SK-N-SH (cell line): ENCODE results near the gene CCM2. TPM values are rescaled to one million over a fixed set of nuclear protein-coding genes. Genes with fewer than 3 reads are reported as not detected.

Experiments used
- CTCF ChIA-PET: fragments of 300-600, 350-600 bp; formaldehyde crosslinking; extraction: SDS; loops from one replicate; lab custom pipeline; 2021; lab: Yijun Ruan, JAX
- POLR2A ChIA-PET: fragments of 350-600 bp; sonication (Branson Sonifier 250); formaldehyde crosslinking; extraction: SDS; loops from one replicate; lab custom pipeline; 2020; ENCODE audit warnings: antibody characterized with exemption, inconsistent platforms; lab: Yijun Ruan, JAX
- DNase-seq: peaks from one replicate; pipeline ENCODE4 v3.0.0; 2012
- H2AFZ ChIP-seq: fragments of 200-600 bp; sonication (generic); 2 replicates; pipeline ENCODE4 v1.8.1; 2016; ENCODE audit warnings: antibody characterized with exemption, mild to moderate bottlenecking, low read depth
- H3F3A ChIP-seq: fragments of 200-600 bp; sonication (generic); replicated peaks from 2 replicates; pipeline ENCODE3; 2016; ENCODE audit warnings: antibody characterized with exemption, mild to moderate bottlenecking; ENCODE audit not compliant: insufficient read depth
- H3K27ac ChIP-seq, 2 experiments: fragments of 200-500 bp in 1 of 2; fragments of 200-600 bp in 1 of 2; sonication (Bioruptor generic) in 1 of 2; sonication (generic), shearing (Covaris generic) in 1 of 2; 2 replicates each; pipeline versions ENCODE4 v1.5.1 to v1.6.1; 2014 to 2016; ENCODE audit warnings: low read depth in 2 of 2, inconsistent platforms in 1 of 2, low read length in 1 of 2, mild to moderate bottlenecking in 1 of 2, mixed read lengths in 1 of 2
- H3K27me3 ChIP-seq: fragments of 200-600 bp; sonication (generic), shearing (Covaris generic); 2 replicates; pipeline ENCODE4 v1.6.1; 2016; ENCODE audit warnings: mixed run types; ENCODE audit not compliant: insufficient read depth
- H3K36me3 ChIP-seq, 2 experiments: fragments of 200-500 bp in 1 of 2; fragments of 200-600 bp in 1 of 2; sonication (Bioruptor generic) in 1 of 2; sonication (generic) in 1 of 2; replicated peaks in 1 of 2; 2 replicates each; pipeline versions ENCODE3 to v1.5.1; 2014 to 2016; ENCODE audit warnings: low read length in 1 of 2, mild to moderate bottlenecking in 1 of 2; ENCODE audit not compliant: insufficient read depth in 2 of 2, control insufficient read depth in 1 of 2
- H3K4me1 ChIP-seq, 2 experiments: fragments of 200-500 bp in 1 of 2; fragments of 200-600 bp in 1 of 2; sonication (Bioruptor generic) in 1 of 2; sonication (generic), shearing (Covaris generic) in 1 of 2; 2 replicates each; pipeline versions ENCODE4 v1.5.1 to v1.6.1; 2014 to 2016; ENCODE audit warnings: low read depth in 1 of 2, low read length in 1 of 2, mixed run types in 1 of 2; ENCODE audit not compliant: insufficient read depth in 2 of 2, control insufficient read depth in 1 of 2
- H3K4me2 ChIP-seq: fragments of 200-600 bp; sonication (generic), shearing (Covaris generic); 2 replicates; pipeline ENCODE4 v1.6.1; 2017; ENCODE audit warnings: mixed run types
- H3K4me3 ChIP-seq, 2 experiments: fragments of 200-500 bp in 1 of 2; fragments of 200-600 bp in 1 of 2; sonication (Bioruptor generic) in 1 of 2; sonication (generic), shearing (Covaris generic) in 1 of 2; 2 replicates each; pipeline versions ENCODE4 v1.5.1 to v1.8.1; 2014 to 2016; ENCODE audit warnings: low read depth in 2 of 2, inconsistent platforms in 1 of 2, low read length in 1 of 2, mild to moderate bottlenecking in 1 of 2, mixed read lengths in 1 of 2, moderate library complexity in 1 of 2
- H3K79me2 ChIP-seq: fragments of 200-600 bp; sonication (generic); 2 replicates; pipeline ENCODE4 v1.8.1; 2017; ENCODE audit warnings: mild to moderate bottlenecking; ENCODE audit not compliant: insufficient read depth
- H3K9ac ChIP-seq: fragments of 200-600 bp; sonication (generic); 2 replicates; pipeline ENCODE4 v1.6.1; 2017; ENCODE audit warnings: mixed run types
- H3K9me2 ChIP-seq: fragments of 200-600 bp; sonication (generic); 2 replicates; pipeline ENCODE4 v1.6.1; 2017; ENCODE audit warnings: mixed run types
- H3K9me3 ChIP-seq: fragments of 200-600 bp; sonication (generic); 2 replicates; pipeline ENCODE4 v1.6.1; 2017; ENCODE audit warnings: mixed run types, mild to moderate bottlenecking, moderate library complexity
- H4K20me1 ChIP-seq: fragments of 200-600 bp; sonication (generic); 2 replicates; pipeline ENCODE4 v1.6.1; 2017; ENCODE audit warnings: mild to moderate bottlenecking, mixed run types; ENCODE audit not compliant: insufficient read depth
- FOXJ3 ChIP-seq: sonication (generic); formaldehyde crosslinking; IDR thresholded peaks from 2 replicates; pipeline ENCODE4 v1.5.1; 2020; ENCODE audit warnings: mild to moderate bottlenecking, missing genetic modification reagents
- FOXM1 ChIP-seq: IDR thresholded peaks from 2 replicates; pipeline ENCODE4 v1.4.0; 2012; ENCODE audit warnings: low read depth, mild to moderate bottlenecking
- GATA2 ChIP-seq: sonication (generic); formaldehyde crosslinking; IDR thresholded peaks from 2 replicates; pipeline ENCODE4 v1.5.0; 2020; ENCODE audit warnings: mild to moderate bottlenecking, missing genetic modification reagents
- REST ChIP-seq: IDR thresholded peaks from 2 replicates; pipeline ENCODE4 v1.6.1; 2012; ENCODE audit warnings: mild to moderate bottlenecking, low read depth, low read length, moderate library complexity
- TCF12 ChIP-seq: IDR thresholded peaks from 2 replicates; pipeline ENCODE4 v1.4.0; 2012
- WGBS: methylation state at CpG from one replicate; pipeline ENCODE4 v1.1.6; 2017; ENCODE audit warnings: low lambda C conversion rate; 5-methylcytosine and 5-hydroxymethylcytosine counted together
- polyA plus RNA-seq, 3 experiments: library from polyadenylated mRNA; depleted of rRNA; stranded (reverse); fragments of >200 nt; gene quantifications; 2 replicates each; pipeline ENCODE4 v1.2.3, GENCODE V29; 2012

The CCM2 gene
- polyA plus RNA-seq, 1 of the 3 experiments (the other 2 are of a cell fraction), result 83.2 TPM

GRCh38 chr7:45099891-45100760 is 100.1 kb downstream of the CCM2 start:
- ChIA-PET CTCF (interaction anchor here (1.2 to 1.5 kb wide), 3 partner anchors 10 to 127 kb away, joined by 3 to 4 read pairs (median 3); no protein-coding TSS in a partner anchor), POLR2A (interaction anchor here (1.2 to 2.3 kb wide), 3 partner anchors 11 to 13 kb away, joined by 3 to 9 read pairs (median 3); partner anchors contain the start of gene TBRG4)
- H3K4me1 ChIP-seq, result no peaks in the 10 kb centered on the region
- H3K9me3 ChIP-seq, result no peaks in the 10 kb centered on the region
- peaks cover 22% of the 10 kb centered on the region for H4K20me1 ChIP-seq
- H3K27me3 ChIP-seq, result no peaks in the 10 kb centered on the region
- H3K9ac ChIP-seq, result no peak overlapping the region
- 96% methylated on average over 16 of the region's 16 CpGs for WGBS
- H3K9me2 ChIP-seq, result no peaks in the 10 kb centered on the region
- H3K4me3 ChIP-seq, result no peak overlapping the region
- no peak overlapping the region for H3K4me2 ChIP-seq
- peaks cover 34 to 61% of the 10 kb centered on the region in 2 experiments for H3K36me3 ChIP-seq
- no peak overlapping the region for H2AFZ ChIP-seq
- no peak overlapping the region for H3K27ac ChIP-seq
- peaks cover 16% of the 10 kb centered on the region for H3F3A ChIP-seq
- TF ChIP-seq FOXJ3 (CRISPR knock-in tag), result no peak
- H3K79me2 ChIP-seq, result peaks cover 7% of the 10 kb centered on the region; the same call in 1 of the 2 replicates
- DNase-seq, result no peak

GRCh38 chr7:45100761-45101480 is 100.9 kb downstream of the CCM2 start:
- H3K27me3 ChIP-seq, result no peaks in the 10 kb centered on the region
- no peak overlapping the region for H2AFZ ChIP-seq
- H3K4me2 ChIP-seq, result no peak overlapping the region
- no peaks in the 10 kb centered on the region for H3K9me3 ChIP-seq
- H3K36me3 ChIP-seq, result peaks cover 41 to 69% of the 10 kb centered on the region in 2 experiments
- TF ChIP-seq GATA2, result no peak
- no peak for TF ChIP-seq FOXM1
- TF ChIP-seq REST, result no peak
- TF ChIP-seq TCF12, result no peak
- TF ChIP-seq, all 33 proteins: peak for 0
- 95% methylated on average over 13 of the region's 13 CpGs for WGBS
- no peak overlapping the region for H3K27ac ChIP-seq
- DNase-seq, result no peak
- H3K79me2 ChIP-seq, result peaks cover 15% of the 10 kb centered on the region
- POLR2A ChIA-PET, result interaction anchor here (1.4 to 2.3 kb wide), 2 partner anchors 10 to 14 kb away, joined by 3 to 9 read pairs; partner anchors contain the start of gene TBRG4
- no peak overlapping the region for H3K9ac ChIP-seq
- no peaks in the 10 kb centered on the region for H3K4me1 ChIP-seq
- peaks cover 30% of the 10 kb centered on the region for H4K20me1 ChIP-seq
- H3K4me3 ChIP-seq, result no peak overlapping the region
- no peaks in the 10 kb centered on the region for H3K9me2 ChIP-seq
- H3F3A ChIP-seq, result peaks cover 16% of the 10 kb centered on the region
- CTCF ChIA-PET, result interaction anchor here (0.7 kb wide), 1 partner anchor 10 kb away, joined by 3 read pairs; no protein-coding TSS in a partner anchor
